SJSA1 (cell line): ENCODE data around the gene NKAIN4. TPM values are rescaled to one million over a fixed set of nuclear protein-coding genes. Genes with fewer than 3 reads are reported as not detected.

Experiments used
- DNase-seq, 2 experiments: peaks; one replicate each; pipeline ENCODE4 v3.0.0-alpha.2; 2015 to 2020; ENCODE audit warnings: low spot score in 2 of 2, low read depth in 1 of 2
- H3K27ac ChIP-seq: fragments of 250-450 bp; sonication (Bioruptor Pico); 2 replicates; pipeline ENCODE4 v1.5.1; 2020; ENCODE audit warnings: mild to moderate bottlenecking, moderate library complexity
- H3K27me3 ChIP-seq: fragments of 250-450 bp; sonication (Bioruptor Pico); replicated peaks from 2 replicates; pipeline ENCODE4 v1.5.1; 2020; ENCODE audit warnings: mild to moderate bottlenecking, moderate library complexity
- H3K36me3 ChIP-seq: fragments of 250-450 bp; sonication (Bioruptor Pico); 2 replicates; pipeline ENCODE4 v1.5.1; 2020; ENCODE audit warnings: mild to moderate bottlenecking
- H3K4me1 ChIP-seq: fragments of 250-450 bp; sonication (Bioruptor Pico); replicated peaks from 2 replicates; pipeline ENCODE4 v1.6.1; 2021; ENCODE audit warnings: mild to moderate bottlenecking
- H3K4me3 ChIP-seq: fragments of 250-450 bp; sonication (Bioruptor Pico); 2 replicates; pipeline ENCODE4 v1.5.1; 2020; ENCODE audit warnings: mild to moderate bottlenecking
- H3K9me3 ChIP-seq: fragments of 250-450 bp; sonication (Bioruptor Pico); replicated peaks from 2 replicates; pipeline ENCODE4 v1.5.1; 2020; ENCODE audit warnings: mild to moderate bottlenecking
- total RNA-seq: library from RNA; depleted of rRNA; stranded (reverse); fragments of >200 nt; shearing (Covaris generic); gene quantifications from 2 replicates; pipeline ENCODE4 v1.2.3, GENCODE V29; 2014; rRNA removed

Gene NKAIN4
- total RNA-seq, 1 experiment from 2014 or later, result not detected

- Histone ChIP-seq H3K27me3 (no peaks in the 10 kb centered on the region), H3K27ac (no peak overlapping the region), H3K9me3 (no peaks in the 10 kb centered on the region), H3K36me3 (peaks cover 87% of the 10 kb centered on the region), H3K4me1 (peaks cover 6% of the 10 kb centered on the region; the same call in 1 of the 2 replicates), H3K4me3 (no peak overlapping the region)
- no peak for DNase-seq
These were observed 51.3 kb downstream of the NKAIN4 start for GRCh38 chr20:63202811-63203526.

- H3K27ac ChIP-seq, result no peak overlapping the region
- peaks cover 85% of the 10 kb centered on the region for H3K36me3 ChIP-seq
- no peaks in the 10 kb centered on the region for H3K9me3 ChIP-seq
- H3K4me1 ChIP-seq, result peaks cover 2% of the 10 kb centered on the region; the same call in 1 of the 2 replicates
- no peak for DNase-seq
- no peak overlapping the region for H3K4me3 ChIP-seq
- H3K27me3 ChIP-seq, result no peaks in the 10 kb centered on the region
These were observed 52.2 kb downstream of the NKAIN4 start for GRCh38 chr20:63202021-63202420.

GRCh38 chr20:63198606-63199005 lies 55.7 kb downstream of the NKAIN4 start:
- H3K36me3 ChIP-seq, result peaks cover 75% of the 10 kb centered on the region
- H3K4me1 ChIP-seq, result no peaks in the 10 kb centered on the region
- DNase-seq, result no peak
- H3K4me3 ChIP-seq, result no peak overlapping the region
- H3K9me3 ChIP-seq, result no peaks in the 10 kb centered on the region
- no peak overlapping the region for H3K27ac ChIP-seq
- H3K27me3 ChIP-seq, result no peaks in the 10 kb centered on the region

- no peak for DNase-seq
- H3K27me3 ChIP-seq, result no peaks in the 10 kb centered on the region
These were observed 57.3 kb downstream of the NKAIN4 start for GRCh38 chr20:63196768-63197470.

GRCh38 chr20:63194797-63195173 lies 59.5 kb downstream of the NKAIN4 start:
- no peaks in the 10 kb centered on the region for H3K9me3 ChIP-seq
- no peak overlapping the region for H3K4me3 ChIP-seq
- no peaks in the 10 kb centered on the region for H3K27me3 ChIP-seq
- H3K36me3 ChIP-seq, result peaks cover 41% of the 10 kb centered on the region
- no peaks in the 10 kb centered on the region for H3K4me1 ChIP-seq
- DNase-seq, result no peak
- no peak overlapping the region for H3K27ac ChIP-seq

More at GRCh38 chr20:63196768-63197470, 57.3 kb downstream of the NKAIN4 start:
- peaks cover 58% of the 10 kb centered on the region for H3K36me3 ChIP-seq
- no peak overlapping the region for H3K27ac ChIP-seq
- H3K4me3 ChIP-seq, result no peak overlapping the region
- H3K4me1 ChIP-seq, result no peaks in the 10 kb centered on the region
- no peaks in the 10 kb centered on the region for H3K9me3 ChIP-seq

- H3K27me3 ChIP-seq, result no peaks in the 10 kb centered on the region
- no peak for DNase-seq
These were observed 60.1 kb downstream of the NKAIN4 start for GRCh38 chr20:63194007-63194796.

GRCh38 chr20:63192721-63193120 lies 61.5 kb downstream of the NKAIN4 start:
- Histone ChIP-seq H3K4me3 (no peak overlapping the region), H3K9me3 (no peaks in the 10 kb centered on the region), H3K27me3 (no peaks in the 10 kb centered on the region), H3K36me3 (peaks cover 31% of the 10 kb centered on the region), H3K4me1 (no peaks in the 10 kb centered on the region), H3K27ac (no peak overlapping the region)
- no peak for DNase-seq

More at GRCh38 chr20:63194007-63194796, 60.1 kb downstream of the NKAIN4 start:
- Histone ChIP-seq H3K27ac (no peak overlapping the region), H3K9me3 (no peaks in the 10 kb centered on the region), H3K36me3 (peaks cover 41% of the 10 kb centered on the region), H3K4me1 (no peaks in the 10 kb centered on the region), H3K4me3 (no peak overlapping the region)

GRCh38 chr20:63191400-63191799 lies 62.9 kb downstream of the NKAIN4 start:
- Histone ChIP-seq H3K36me3 (peaks cover 18% of the 10 kb centered on the region), H3K27me3 (no peaks in the 10 kb centered on the region), H3K9me3 (no peaks in the 10 kb centered on the region), H3K4me1 (no peaks in the 10 kb centered on the region), H3K27ac (no peak overlapping the region), H3K4me3 (no peak overlapping the region)
- DNase-seq, result no peak

GRCh38 chr20:63190828-63191227 lies 63.4 kb downstream of the NKAIN4 start:
- H3K36me3 ChIP-seq, result peaks cover 13% of the 10 kb centered on the region; the same call in 1 of the 2 replicates
- no peak overlapping the region for H3K4me3 ChIP-seq
- no peaks in the 10 kb centered on the region for H3K27me3 ChIP-seq
- no peaks in the 10 kb centered on the region for H3K9me3 ChIP-seq
- no peak overlapping the region for H3K27ac ChIP-seq
- H3K4me1 ChIP-seq, result no peaks in the 10 kb centered on the region
- DNase-seq, result no peak

Other genes starting within 250 kb of the NKAIN4 start
- gene BHLHE23, start 247.5 kb downstream of the NKAIN4 start, total RNA-seq, result not detected in 2 replicates
- gene YTHDF1, start 38.3 kb downstream of the NKAIN4 start, total RNA-seq, result 23.7 and 30.2 TPM in 2 replicates
- not detected in 2 replicates for gene BIRC7, start 18.6 kb downstream of the NKAIN4 start, total RNA-seq
- gene ARFGAP1, start 18.4 kb upstream of the NKAIN4 start, total RNA-seq, result 63.0 and 70.9 TPM in 2 replicates
- not detected in 2 replicates for gene COL20A1, start 38.7 kb upstream of the NKAIN4 start, total RNA-seq
- gene CHRNA4, start 106.9 kb upstream of the NKAIN4 start, total RNA-seq, result not detected in 2 replicates
- not detected in 2 replicates for gene KCNQ2, start 218.2 kb upstream of the NKAIN4 start, total RNA-seq
- gene EEF1A2, start 244.6 kb upstream of the NKAIN4 start, total RNA-seq, result 5.2 and 13.0 TPM in 2 replicates